Stimulated activated CD4-positive, alpha-beta T cell treated with anti-CD3 and anti-CD28 coated beads, Interleukin-1b, Interleukin-23, amount 100 ng/mL, for 4 hours (primary cell): ENCODE results near the gene RIPOR3.
"Not testable (repeated sequence)": the region's sequence is repeated elsewhere in the genome, so short reads cannot be mapped to it uniquely, and the experiment has no call there.

Experiments used
- DNase-seq, 2 donors: peaks; one replicate each; pipeline ENCODE4 v3.0.0-alpha.2; 2020; ENCODE audit warnings: low read depth in 2 of 2

Gene RIPOR3

DNA sequence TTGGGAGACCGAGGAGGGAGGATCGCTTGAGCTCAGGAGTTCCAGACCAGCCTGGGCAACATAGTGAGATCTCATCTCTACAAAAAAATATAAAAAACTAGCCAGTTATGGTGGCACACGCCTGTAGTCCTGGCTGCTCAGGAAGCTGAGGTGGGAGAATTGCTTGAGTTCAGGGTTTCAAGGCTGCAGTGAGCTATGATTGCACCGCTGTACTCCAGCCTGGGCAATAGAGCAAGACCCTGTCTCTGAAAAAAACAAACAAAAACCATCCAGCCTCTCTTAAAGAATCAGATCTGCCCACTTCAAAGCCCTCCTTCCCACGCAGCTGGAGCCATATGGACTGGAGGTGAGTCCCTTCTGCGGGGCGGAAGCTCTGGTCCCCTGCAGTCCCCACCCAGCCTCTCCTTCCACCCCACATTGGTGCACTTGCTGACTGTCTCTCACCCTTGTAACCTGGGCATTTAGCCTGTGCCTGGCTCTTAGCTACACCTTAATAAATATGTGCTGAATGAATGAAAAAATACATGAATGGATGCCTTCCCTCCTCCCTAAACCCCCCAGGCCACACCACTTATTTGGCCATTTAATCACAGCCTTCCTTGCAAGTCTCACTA, 32.9 kb upstream of the RIPOR3 start:
- DNase-seq: no peak

DNA sequence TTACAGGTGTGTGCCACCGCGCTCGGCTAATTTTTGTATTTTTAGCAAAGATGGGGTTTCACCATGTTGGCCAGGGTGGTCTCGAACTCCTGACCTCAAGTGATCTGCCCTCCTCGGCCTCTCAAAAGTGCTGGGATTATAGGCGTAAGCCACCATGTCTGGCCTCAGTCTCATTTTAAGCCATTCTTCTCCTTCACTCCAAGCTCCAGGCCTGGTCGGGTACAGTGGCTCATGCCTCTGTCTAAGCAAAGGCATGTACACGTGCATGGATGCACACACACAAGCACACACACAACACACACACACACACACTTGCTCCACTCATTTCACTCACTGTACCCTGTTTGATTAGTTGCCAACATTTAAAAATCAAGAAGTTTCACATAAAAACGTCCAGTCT, 32.3 kb upstream of the RIPOR3 start:
- no peak for DNase-seq

DNA sequence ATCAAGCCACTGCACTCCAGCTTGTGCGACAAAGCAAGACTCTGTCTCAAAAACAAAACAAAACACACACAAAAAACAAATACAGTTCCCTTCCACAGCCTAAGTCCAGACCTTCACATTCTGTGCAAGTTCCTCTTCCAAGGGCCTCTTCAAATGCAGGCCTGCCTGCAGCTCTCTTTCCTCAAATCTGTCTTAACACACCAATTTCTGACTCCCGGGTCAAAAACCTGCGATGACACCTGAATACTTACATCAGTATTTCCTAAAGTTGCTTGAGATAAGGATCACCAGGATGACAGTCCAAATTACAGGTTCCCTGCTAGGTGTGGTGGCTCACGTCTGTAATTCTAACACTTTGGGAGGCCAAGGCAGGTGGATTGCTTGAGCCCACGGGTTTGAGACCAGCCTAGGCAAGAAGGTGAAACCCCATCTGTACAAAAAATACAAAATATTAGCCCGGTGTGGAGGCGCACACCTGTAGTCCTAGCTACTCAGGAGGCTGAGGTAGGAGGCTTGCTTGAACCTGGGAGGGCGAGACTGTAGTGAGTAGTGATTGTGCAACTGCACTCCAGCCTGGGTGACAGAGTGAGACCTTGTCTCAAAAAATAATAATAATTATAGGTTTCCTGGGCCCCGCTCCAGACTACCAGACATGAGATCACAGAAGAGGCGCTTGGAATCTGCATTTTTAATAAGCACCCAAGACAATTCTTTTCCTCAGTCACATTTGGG, 31.2 kb upstream of the RIPOR3 start:
- no peak for DNase-seq

- DNase-seq: no peak
Observed at GRCh38 chr20:50721881-50722281, 30.5 kb upstream of the RIPOR3 start.

GRCh38 chr20:50720582-50720981, 29.2 kb upstream of the RIPOR3 start:
- DNase-seq: no peak

- DNase-seq: no peak
Observed at GRCh38 chr20:50720026-50720425, 28.7 kb upstream of the RIPOR3 start.

GRCh38 chr20:50719328-50719727, 28.0 kb upstream of the RIPOR3 start:
- DNase-seq: no peak

DNA sequence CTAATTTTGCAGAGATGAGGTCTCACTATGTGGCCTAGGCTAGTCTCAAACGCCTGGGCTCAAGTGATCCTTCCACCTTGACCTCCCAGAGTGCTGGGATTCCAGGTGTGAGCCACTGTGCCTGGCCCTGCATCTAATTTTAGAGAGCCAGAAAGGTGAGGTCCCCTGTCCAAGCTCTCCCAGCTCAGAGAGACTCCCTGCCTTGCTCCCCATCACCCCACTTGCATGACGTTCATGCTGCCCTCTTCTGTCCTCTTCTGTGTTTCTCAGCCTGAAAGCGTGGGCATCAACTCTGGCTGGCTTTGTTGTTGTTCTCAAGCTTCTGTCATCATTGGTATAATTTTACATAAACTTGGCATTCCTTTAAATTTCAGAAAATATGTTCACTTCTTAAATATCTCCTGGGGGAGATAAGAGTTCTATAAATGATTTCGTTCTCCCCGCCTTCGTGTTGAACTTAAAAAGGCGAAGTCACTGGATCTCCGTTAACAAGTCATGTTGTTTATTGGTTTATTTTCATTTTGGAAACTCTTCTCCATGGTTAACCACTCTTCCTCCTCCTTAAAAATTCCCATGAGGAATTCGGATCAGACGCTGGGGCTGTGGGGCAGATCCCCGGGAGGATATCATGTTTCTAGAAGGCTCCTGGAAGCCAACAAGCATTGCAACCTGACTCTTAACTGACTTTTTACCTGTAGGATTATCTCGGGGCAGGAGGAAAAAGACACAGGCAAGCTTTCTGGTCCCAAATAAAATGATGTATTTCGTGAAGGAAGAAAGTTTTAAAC, 26.8 kb upstream of the RIPOR3 start:
- DNase-seq: no peak

DNA sequence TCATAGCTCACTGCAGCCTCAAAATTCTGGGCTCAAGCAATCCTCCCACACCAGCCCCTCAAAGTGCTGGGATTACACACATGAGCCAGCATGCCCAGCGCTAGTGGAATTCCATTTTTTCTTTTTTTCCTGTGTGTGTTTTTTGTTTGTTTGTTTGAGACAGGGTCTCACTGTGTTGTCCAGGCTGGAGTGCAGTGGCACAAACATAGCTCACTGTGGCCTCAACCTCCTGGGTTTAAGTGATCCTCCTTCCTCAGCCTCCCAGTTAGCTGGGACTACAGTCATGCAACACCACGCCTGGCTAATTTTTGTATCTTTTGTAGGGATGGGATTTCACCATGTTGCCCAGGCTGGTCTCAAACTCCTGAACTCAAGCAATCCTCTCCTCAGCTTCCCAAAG, 26.0 kb upstream of the RIPOR3 start:
- DNase-seq: no peak

- no peak for DNase-seq
Observed at GRCh38 chr20:50716518-50716917, 25.2 kb upstream of the RIPOR3 start.

DNA sequence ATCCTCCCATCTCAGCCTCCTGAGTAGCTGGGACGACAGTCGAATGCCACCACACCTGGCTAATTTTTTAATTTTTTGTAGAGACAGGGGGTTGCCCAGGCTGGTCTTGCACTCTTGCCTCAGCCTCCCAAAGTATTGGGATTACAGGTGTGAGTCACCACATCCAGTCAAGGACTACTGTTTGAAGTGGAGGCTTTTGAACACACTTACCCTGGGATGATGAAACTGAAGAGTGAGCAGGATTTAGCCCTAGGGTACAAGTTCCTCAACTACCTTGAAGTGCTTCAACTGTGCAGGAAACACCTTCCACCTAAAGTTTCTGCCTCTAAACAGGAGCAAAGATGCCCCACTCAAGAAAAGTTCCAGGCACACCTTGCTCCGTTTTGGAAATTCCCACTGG, 24.4 kb upstream of the RIPOR3 start:
- no peak for DNase-seq

- not testable (repeated sequence) for DNase-seq
Observed at GRCh38 chr20:50714426-50714825, 23.1 kb upstream of the RIPOR3 start.

- no peak for DNase-seq
Observed at GRCh38 chr20:50713657-50714101, 22.3 kb upstream of the RIPOR3 start.

DNA sequence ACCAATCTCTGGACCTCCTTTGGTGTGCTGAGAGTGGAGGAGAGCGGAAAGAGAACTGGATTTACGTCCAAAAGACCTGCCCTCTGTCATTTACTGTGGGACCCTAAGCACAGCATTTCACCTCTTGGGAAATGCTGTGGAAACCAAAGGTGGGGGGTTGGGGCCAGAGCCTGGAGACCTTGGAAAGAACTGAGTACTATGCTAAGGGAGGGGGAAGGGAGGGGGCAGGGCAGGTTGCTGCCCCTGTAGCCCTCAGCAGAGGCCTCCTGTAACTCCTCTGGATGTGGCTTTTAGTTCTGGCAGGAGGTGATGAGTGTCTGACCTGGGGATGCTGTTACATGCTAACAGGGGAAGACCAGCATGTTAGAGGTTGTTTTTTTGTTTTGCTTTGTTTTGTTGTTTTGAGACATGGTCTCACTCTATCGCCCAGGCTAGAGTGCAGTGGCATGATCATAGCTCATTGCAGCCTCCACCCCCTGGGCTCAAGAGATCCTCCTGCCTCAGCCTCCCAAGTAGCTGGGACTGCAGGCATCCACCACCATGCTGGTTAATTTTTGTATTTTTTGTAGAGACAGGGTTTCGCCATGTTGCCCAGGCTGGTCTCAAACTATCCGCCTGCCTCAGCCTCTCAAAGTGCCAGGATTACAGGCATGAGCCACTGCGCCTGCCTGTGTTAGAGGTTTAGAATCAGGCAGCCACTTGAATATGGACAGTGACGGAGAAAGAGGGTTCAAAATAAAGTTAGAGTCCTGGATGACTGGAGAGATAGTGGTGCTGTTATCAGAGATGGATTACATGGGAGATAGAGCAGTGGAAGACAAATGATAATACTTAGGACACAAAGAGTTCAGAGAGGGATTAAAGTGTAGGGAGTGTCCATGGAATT, 21.7 kb upstream of the RIPOR3 start:
- no peak for DNase-seq

DNA sequence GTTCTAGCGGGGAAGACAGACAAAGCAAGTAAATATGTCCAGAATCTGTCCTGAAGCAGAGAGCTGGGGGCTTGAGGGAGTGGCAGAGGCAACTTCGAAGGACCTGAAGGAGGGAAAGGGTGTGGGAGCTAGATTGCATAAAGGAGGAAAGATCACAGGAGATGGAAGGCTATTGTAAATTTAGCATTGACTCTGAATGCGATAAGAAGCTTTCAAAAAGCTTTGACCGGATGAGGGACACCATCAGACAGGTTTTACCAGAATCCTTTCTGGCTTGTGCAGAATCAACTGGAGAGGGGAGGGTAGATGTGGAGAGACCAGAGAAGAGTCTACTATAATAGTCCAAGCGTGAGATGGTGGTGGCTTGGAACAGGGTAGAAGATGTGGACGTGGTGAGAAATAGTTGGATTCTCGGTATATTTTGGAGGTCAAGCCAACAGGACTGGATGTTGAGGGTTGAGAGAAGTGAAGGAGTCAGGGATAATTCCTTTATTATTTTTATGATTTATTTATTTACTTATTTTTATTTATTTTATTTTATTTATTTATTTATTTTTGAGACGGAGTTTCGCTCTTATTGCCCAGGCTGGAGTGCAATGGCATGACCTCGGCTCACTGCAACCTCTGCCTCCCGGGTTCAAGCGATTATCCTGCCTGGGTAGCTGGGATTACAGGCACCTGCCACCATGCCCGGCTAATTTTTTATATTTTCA, 19.9 kb upstream of the RIPOR3 start:
- DNase-seq: no peak

- no peak for DNase-seq
Observed at GRCh38 chr20:50710492-50711063, 19.2 kb upstream of the RIPOR3 start.

GRCh38 chr20:50709636-50709973, 18.3 kb upstream of the RIPOR3 start:
- DNase-seq: no peak

DNA sequence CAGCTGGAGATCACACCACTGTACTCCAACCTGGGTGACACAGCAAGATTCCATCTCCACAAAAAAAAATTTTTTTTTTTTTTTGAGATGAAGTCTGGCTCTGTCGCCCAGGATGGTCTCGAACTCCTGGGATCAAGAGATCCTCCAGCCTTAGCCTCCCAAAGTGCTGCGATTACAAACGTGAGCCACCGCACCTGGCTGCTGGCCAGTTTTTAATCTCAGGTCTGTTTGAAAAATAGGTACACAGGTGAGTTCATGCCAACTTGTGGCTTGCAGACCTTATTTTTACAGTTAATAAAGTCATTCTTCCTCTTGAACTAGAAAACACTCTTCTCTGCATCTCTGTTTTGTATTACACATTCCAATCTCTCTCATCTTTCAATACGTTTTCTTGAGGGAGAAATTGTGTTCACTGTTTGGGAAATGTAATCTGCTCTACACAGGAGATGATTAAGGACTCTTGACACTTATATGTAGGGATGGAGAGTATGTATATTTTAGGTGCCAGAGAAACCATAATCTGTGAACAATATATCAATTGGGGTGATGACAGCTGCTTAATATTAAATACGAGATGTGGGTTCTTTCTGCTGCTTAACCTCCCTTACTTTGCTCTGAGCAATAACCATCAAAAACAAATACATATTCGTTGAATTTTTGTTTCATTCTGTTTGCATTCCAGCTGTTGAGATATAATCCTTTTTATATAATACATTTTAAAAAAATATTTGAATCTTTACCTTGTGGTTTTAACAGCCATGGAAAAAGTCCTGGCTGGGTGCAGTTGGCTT, 17.7 kb upstream of the RIPOR3 start:
- DNase-seq: no peak

GRCh38 chr20:50704971-50705370, 13.6 kb upstream of the RIPOR3 start:
- no peak for DNase-seq

DNA sequence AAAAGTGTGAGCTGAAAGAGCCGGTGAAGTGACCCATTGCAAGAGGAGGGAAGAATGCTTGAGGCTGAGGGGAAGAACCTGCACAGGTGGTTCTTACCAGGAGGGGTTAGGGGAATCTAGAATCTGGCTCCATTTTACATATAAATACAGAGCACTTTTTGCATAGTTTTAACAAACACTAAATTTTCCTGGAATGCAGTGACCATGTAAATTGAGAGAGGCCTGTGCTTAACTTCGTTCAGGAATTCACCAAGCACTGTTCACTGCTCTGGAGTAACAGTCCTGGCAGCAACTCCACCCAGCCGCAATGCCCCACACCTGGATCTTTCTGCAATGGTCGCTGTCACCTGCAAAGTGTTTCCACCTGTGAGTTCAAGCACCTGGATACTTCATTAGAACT, 13.2 kb upstream of the RIPOR3 start:
- no peak for DNase-seq
